ACC112 (cell line): Measurements from ENCODE around the gene ATP8B4.

Experiments used
- H2AFZ ChIP-seq: fragments of 200-600 bp; sonication (generic); one replicate; pipeline ENCODE4 v1.6.0; 2017; ENCODE audit warnings: antibody characterized with exemption, low read length; ENCODE audit not compliant: unreplicated experiment
- H3K27ac ChIP-seq: fragments of 200-600 bp; sonication (generic); 2 replicates; pipeline ENCODE4 v1.5.1; 2014; ENCODE audit warnings: low read depth, mild to moderate bottlenecking, antibody characterized with exemption, low read length, moderate library complexity
- H3K27me3 ChIP-seq: fragments of 200-600 bp; sonication (generic); 2 replicates; pipeline ENCODE4 v1.6.1; 2014; ENCODE audit warnings: mild to moderate bottlenecking, antibody characterized with exemption, low read length, moderate library complexity, mixed read lengths; ENCODE audit not compliant: insufficient read depth
- H3K36me3 ChIP-seq: fragments of 200-600 bp; sonication (generic); 2 replicates; pipeline ENCODE4 v1.6.1; 2016; ENCODE audit warnings: mild to moderate bottlenecking, antibody characterized with exemption, low read length, moderate library complexity, mixed read lengths; ENCODE audit not compliant: insufficient read depth
- H3K4me1 ChIP-seq: fragments of 200-600 bp; sonication (generic); one replicate; pipeline ENCODE4 v1.6.1; 2016; ENCODE audit warnings: low read length, mixed read lengths; ENCODE audit not compliant: insufficient read depth, unreplicated experiment, control insufficient read depth
- H3K4me3 ChIP-seq: fragments of 200-600 bp; sonication (generic); 2 replicates; pipeline ENCODE4 v1.5.1; 2014; ENCODE audit warnings: mild to moderate bottlenecking, low read depth, low read length
- H3K79me2 ChIP-seq: fragments of 200-600 bp; sonication (generic); one replicate; pipeline ENCODE4 v1.6.0; 2016; ENCODE audit warnings: low read length; ENCODE audit not compliant: control insufficient read depth, unreplicated experiment, insufficient read depth

The ATP8B4 gene

DNA sequence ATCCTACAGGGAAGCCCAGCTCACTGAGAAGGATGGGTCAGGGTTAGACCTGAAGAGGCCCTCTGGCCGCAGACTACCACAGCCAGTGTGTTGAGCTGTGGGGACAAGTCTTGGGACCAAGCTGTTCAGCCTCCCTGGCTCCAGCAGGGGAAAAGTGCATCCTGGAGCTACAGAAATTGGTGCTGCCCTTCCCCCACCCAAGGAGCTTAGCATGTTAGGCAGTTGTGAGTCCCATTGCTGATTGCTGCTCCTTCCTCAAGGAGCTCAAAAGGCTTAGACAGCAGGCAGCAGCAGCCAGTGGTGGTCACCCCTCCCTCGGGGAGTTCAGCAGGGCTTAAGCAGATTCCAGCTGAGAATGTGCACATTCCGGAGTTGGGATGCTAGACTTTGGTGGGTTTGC, 165.6 kb downstream of the ATP8B4 start:
- H3K4me1 ChIP-seq = no peaks in the 10 kb centered on the region
- no peaks in the 10 kb centered on the region for H3K27me3 ChIP-seq
- no peaks in the 10 kb centered on the region for H3K36me3 ChIP-seq
- no peak overlapping the region for H2AFZ ChIP-seq
- no peak overlapping the region for H3K4me3 ChIP-seq
- no peaks in the 10 kb centered on the region for H3K79me2 ChIP-seq
- H3K27ac ChIP-seq = no peak overlapping the region

DNA sequence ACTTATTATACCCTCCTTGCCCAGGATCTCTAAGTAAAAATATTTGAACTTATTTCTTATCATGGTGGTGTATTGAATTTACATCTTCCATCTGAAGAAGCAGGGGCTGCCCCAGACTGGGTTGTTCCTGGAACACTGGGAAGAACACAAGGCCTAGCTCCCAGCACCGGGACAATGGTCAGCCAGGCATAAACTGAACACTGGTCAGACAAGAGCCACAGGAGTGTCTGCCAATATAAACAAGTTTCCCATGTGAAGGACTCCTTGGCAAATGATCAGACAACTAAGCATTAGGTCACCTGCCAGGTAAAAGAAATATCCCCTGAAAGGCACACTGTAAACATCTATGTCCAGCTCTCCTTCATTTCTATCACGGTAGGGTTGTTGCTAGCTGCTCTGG, 172.4 kb downstream of the ATP8B4 start:
- H2AFZ ChIP-seq = no peak overlapping the region

DNA sequence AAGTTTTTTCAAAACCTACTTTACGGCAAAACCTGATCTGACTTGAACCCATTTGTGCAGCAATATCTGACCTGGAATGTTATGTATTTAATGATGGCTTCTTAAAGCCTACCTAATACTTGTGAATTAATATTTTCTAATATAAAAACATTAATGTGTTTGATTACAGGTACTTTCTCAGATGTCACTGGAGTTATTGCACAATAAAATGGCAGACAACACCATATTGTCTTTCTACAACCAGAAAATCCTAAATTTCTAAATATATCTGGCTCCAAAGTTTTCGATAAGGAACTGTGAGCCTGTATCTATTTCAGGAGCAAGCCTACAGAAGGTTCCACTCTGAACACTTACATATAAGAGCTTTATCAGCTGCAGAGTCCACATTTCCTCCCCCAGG, 184.5 kb downstream of the ATP8B4 start:
- Histone ChIP-seq H3K36me3 (no peaks in the 10 kb centered on the region), H3K4me1 (no peaks in the 10 kb centered on the region), H2AFZ (no peak overlapping the region), H3K4me3 (no peak overlapping the region), H3K79me2 (no peaks in the 10 kb centered on the region), H3K27ac (no peak overlapping the region), H3K27me3 (no peaks in the 10 kb centered on the region)

More for the DNA sequence above, 172.4 kb downstream of the ATP8B4 start:
- no peaks in the 10 kb centered on the region for H3K27me3 ChIP-seq
- no peaks in the 10 kb centered on the region for H3K36me3 ChIP-seq
- no peaks in the 10 kb centered on the region for H3K79me2 ChIP-seq
- no peaks in the 10 kb centered on the region for H3K4me1 ChIP-seq
- no peak overlapping the region for H3K4me3 ChIP-seq
- no peak overlapping the region for H3K27ac ChIP-seq

DNA sequence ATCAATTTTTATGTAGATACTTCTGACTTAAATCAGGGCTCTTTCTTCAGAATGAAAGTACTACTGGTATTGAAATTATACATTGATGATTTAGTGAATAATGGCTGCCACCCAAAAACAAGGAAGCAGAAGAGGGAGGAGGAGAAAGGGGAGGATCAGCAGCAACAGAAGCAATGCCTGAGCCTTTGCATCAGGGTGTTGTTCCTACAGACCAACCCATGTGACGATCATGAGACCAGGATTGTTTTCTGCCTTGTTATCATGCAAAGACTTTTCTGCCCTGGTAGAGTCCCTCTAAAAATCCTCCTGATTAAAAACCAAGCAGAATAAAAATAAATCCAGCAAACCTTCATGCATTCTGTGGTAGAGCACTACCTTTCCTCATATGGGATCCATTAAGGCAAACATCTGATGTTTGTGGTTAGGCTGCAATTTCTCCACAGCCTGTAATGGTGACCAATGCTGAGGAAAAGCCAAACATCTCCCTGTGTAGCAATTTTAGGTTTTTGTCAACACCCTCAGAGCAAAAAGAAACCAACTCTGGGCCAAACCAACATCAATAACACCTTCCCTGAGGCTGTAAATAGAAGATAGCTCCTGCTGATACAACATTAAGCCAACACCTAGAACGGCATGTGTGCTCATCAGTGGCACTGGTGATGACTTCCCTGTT, 191.7 kb downstream of the ATP8B4 start:
- H2AFZ ChIP-seq = no peak overlapping the region
- no peaks in the 10 kb centered on the region for H3K79me2 ChIP-seq
- no peaks in the 10 kb centered on the region for H3K36me3 ChIP-seq
- H3K27ac ChIP-seq = no peak overlapping the region
- no peaks in the 10 kb centered on the region for H3K27me3 ChIP-seq
- no peak overlapping the region for H3K4me3 ChIP-seq
- no peaks in the 10 kb centered on the region for H3K4me1 ChIP-seq

DNA sequence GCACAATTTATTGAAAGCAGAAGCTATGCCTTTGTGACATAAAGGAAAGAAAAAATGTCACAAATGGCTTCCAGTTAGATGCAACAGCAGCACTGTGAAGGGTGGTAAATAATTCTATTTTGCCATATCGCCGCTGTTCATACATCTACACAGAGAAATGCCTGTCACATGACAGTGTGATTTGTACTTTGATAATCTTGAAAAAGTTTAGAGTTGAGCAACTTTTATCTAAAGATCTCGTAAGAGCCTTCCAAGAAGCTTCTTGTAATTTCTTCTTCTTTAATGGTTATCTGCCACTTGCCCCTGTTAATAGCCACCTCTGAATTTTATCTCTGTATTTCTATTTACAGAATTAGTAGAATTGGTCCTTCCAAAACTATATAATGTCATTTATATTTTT, 192.3 kb downstream of the ATP8B4 start:
- no peak overlapping the region for H3K27ac ChIP-seq
- H3K27me3 ChIP-seq = no peaks in the 10 kb centered on the region
- H2AFZ ChIP-seq = no peak overlapping the region
- H3K36me3 ChIP-seq = no peaks in the 10 kb centered on the region
- H3K4me1 ChIP-seq = no peaks in the 10 kb centered on the region
- no peaks in the 10 kb centered on the region for H3K79me2 ChIP-seq
- no peak overlapping the region for H3K4me3 ChIP-seq

DNA sequence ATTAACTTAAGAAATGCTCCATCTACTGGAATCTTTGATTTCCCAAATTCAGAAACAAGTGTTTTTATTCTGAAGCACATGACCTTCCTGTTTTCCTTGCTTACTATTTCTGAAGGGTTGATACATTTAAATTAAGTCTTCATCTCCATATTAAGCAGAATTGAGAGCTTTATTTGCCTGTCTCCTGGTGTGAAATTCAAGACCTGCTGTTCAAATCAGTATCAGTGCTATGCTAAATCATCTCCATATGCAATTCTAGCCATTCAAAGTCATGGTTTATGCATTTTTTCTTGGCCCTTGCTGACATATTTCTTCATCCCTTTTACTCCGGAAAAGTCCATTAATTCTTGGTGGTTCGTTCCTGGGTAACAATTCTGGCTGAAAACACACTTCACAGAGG, 195.4 kb downstream of the ATP8B4 start:
- H3K36me3 ChIP-seq = no peaks in the 10 kb centered on the region
- H3K27ac ChIP-seq = no peak overlapping the region
- H2AFZ ChIP-seq = no peak overlapping the region
- H3K79me2 ChIP-seq = no peaks in the 10 kb centered on the region
- no peak overlapping the region for H3K4me3 ChIP-seq
- H3K4me1 ChIP-seq = no peaks in the 10 kb centered on the region
- H3K27me3 ChIP-seq = no peaks in the 10 kb centered on the region

DNA sequence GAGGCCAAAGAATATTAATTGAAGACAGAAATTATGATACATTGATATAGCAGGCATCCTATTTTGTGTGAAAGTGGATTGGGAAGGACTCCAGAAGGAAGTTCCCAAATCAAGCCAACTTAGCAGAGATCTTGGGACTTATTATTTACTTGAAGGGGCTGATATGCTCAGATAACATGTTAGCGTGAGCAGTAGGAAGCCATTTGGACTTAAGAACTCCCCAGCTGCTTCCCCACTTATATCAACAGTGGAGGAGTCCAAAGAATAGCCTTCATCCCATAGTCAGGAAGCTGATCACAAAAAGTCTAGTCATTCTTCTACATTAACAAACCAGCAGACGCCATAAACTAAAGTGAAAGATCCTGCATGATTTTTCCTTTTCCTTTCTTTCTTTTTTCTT, 200.0 kb downstream of the ATP8B4 start:
- Histone ChIP-seq H3K27me3 (no peaks in the 10 kb centered on the region), H3K27ac (no peak overlapping the region), H3K4me1 (peaks cover 5% of the 10 kb centered on the region), H2AFZ (no peak overlapping the region), H3K4me3 (no peak overlapping the region), H3K79me2 (no peaks in the 10 kb centered on the region), H3K36me3 (no peaks in the 10 kb centered on the region)

DNA sequence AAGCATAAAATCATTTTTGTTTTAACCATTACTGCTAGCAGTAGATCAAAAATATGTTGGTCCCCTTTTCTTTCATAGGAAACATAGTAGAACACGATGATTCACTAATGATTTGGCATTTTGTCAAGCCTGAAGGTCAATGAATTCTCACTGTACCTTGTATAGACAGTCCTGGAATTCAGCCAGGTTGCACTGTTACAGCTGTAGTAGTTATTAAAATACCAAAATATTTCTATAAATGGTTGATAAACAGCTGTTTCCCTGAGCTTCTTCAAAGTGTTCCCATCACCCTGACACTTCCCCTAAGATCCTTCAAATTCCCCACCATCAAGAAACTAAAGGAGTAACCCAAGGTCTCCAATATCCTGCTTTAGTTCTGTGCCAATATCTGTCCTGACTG, 200.9 kb downstream of the ATP8B4 start:
- Histone ChIP-seq H3K4me3 (no peak overlapping the region), H3K4me1 (peaks cover 5% of the 10 kb centered on the region), H3K36me3 (no peaks in the 10 kb centered on the region), H3K27me3 (no peaks in the 10 kb centered on the region), H3K27ac (no peak overlapping the region), H2AFZ (no peak overlapping the region), H3K79me2 (no peaks in the 10 kb centered on the region)

DNA sequence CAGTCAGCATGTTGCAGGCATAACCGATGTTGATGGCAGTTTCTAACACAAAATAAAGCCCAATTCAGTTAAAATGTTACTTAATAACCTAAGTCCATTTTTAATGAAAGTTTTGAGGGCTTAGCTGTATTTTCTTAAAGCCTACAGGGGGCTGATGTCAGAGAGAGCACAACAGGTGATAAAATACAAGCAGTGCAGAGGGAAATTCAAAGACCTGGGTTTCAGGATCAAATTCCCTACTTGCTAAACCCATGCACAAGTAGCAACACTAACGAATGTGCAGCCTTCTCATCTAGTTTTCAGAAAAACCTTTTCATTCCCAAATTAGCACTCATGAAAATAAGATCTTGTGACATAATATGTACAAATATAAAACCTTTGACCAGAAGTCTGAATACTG, 202.0 kb downstream of the ATP8B4 start:
- H3K27me3 ChIP-seq = no peaks in the 10 kb centered on the region
- no peaks in the 10 kb centered on the region for H3K36me3 ChIP-seq
- H3K27ac ChIP-seq = no peak overlapping the region
- no peak overlapping the region for H3K4me3 ChIP-seq
- no peaks in the 10 kb centered on the region for H3K79me2 ChIP-seq
- H2AFZ ChIP-seq = no peak overlapping the region
- H3K4me1 ChIP-seq = peaks cover 5% of the 10 kb centered on the region

DNA sequence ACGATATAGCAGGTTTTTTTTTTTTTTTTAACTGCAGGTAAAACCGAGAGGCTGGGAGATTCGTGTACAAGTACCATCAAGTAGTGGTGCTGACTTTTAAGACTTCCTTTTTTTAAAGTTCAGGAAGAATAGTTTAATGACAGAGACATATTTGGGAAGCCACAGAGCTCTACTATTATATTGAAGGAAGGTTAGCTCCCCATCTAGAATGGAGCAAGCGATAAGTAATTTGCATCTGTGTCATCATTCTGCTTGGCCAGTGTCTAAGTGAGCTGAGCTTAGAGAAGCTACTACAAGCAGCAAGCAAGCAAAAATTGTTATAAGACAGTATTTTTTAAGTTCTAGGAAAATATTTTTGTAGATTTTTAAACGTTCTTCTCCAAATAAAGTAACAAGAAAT, 203.2 kb downstream of the ATP8B4 start:
- Histone ChIP-seq H3K36me3 (peaks cover 2% of the 10 kb centered on the region; the same call in 1 of the 2 replicates), H2AFZ (no peak overlapping the region), H3K27ac (no peak overlapping the region), H3K27me3 (no peaks in the 10 kb centered on the region), H3K4me3 (no peak overlapping the region), H3K4me1 (peaks cover 5% of the 10 kb centered on the region), H3K79me2 (no peaks in the 10 kb centered on the region)

DNA sequence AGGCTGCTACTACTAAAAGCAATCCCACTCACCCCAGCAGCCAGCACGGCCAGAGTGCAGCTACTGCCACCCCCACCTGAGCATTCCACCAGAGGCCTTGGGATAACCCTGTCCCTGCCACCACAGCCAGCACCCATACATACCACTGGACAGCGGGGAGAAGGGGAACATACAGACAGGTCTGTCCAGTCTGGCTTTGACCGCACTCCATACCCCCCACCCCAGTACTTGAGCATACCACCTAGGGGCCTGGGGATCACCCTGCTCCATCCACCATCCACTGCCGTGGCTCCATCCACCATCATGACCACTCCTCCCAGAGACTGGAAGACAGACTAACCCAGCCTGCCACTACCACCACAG, 210.1 kb downstream of the ATP8B4 start:
- Histone ChIP-seq H3K27me3 (no peaks in the 10 kb centered on the region), H3K36me3 (peaks cover 2% of the 10 kb centered on the region; the same call in 1 of the 2 replicates), H3K4me1 (no peaks in the 10 kb centered on the region), H3K27ac (no peak overlapping the region), H2AFZ (no peak overlapping the region), H3K4me3 (no peak overlapping the region), H3K79me2 (no peaks in the 10 kb centered on the region)
